Sigmoid colon (tissue), 7 donors: ENCODE measurements around the gene ZFHX3. TPM values are rescaled to one million over a fixed set of nuclear protein-coding genes. Genes with fewer than 3 reads are reported as not detected.
A peak's percentile ranks its signal among the peaks of the same experiment; 100 is the strongest.

Experiments
- DNase-seq: peaks from one replicate; pipeline ENCODE4 v3.0.0-alpha.2; 2019
- H3K27ac ChIP-seq, 4 donors: fragments of 200-600 bp; sonication (generic); one replicate each; pipeline ENCODE4 v1.5.1; 2016 to 2019; ENCODE audit warnings: mild to moderate bottlenecking in 1 of 4
- H3K27me3 ChIP-seq, 3 donors: fragments of 200-600 bp; sonication (generic); one replicate each; pipeline ENCODE4 v1.5.1; 2019; ENCODE audit warnings: mild to moderate bottlenecking in 1 of 3
- H3K36me3 ChIP-seq, 4 donors: fragments of 200-600 bp; sonication (generic); one replicate each; pipeline ENCODE4 v1.5.1; 2016 to 2019
- H3K4me1 ChIP-seq, 4 donors: fragments of 200-600 bp; sonication (generic); one replicate each; pipeline ENCODE4 v1.5.1; 2017 to 2019
- H3K4me3 ChIP-seq, 4 donors: fragments of 200-600 bp; sonication (generic); one replicate each; pipeline ENCODE4 v1.5.1; 2017 to 2019; ENCODE audit warnings: mild to moderate bottlenecking in 2 of 4, moderate library complexity in 1 of 4
- H3K9me3 ChIP-seq, 4 donors: fragments of 200-600 bp in 3 of 4; sonication (generic) in 3 of 4; one replicate each; pipeline versions ENCODE4 v1.5.1 to v1.6.1; 2013 to 2019
- EP300 ChIP-seq, 4 donors: sonication (generic); formaldehyde crosslinking; IDR thresholded peaks; one replicate each; pipeline ENCODE4 v1.6.1; 2017; ENCODE audit warnings: antibody characterized with exemption in 4 of 4
- POLR2A ChIP-seq, 2 donors: fragments of 450-650 bp; IDR thresholded peaks; one replicate each; pipeline ENCODE4 v1.6.1; 2016; ENCODE audit warnings: antibody characterized with exemption in 2 of 2, mild to moderate bottlenecking in 2 of 2, moderate library complexity in 2 of 2
- POLR2AphosphoS5 ChIP-seq, 4 donors: sonication (generic); formaldehyde crosslinking; IDR thresholded peaks; one replicate each; pipeline ENCODE4 v1.6.1; 2017; ENCODE audit warnings: antibody characterized with exemption in 4 of 4
- WGBS, 2 donors: extraction: QIAGEN DNeasy Blood & Tissue Kit; methylation state at CpG; one replicate each; pipeline ENCODE4 v1.1.7; 2013; 5-methylcytosine and 5-hydroxymethylcytosine counted together
- intact Hi-C: fragments of 100-400 bp; cut with DNase I; formaldehyde crosslinking; loops from one replicate; pipeline ENCODE4 v1.15.1; 2023
- polyA plus RNA-seq, 3 donors: library from polyadenylated mRNA; stranded (reverse); fragments of 200-250 nt; gene quantifications; one replicate each; pipeline ENCODE4 v1.2.3, GENCODE V29; 2013
- total RNA-seq, 4 donors: library from RNA; depleted of rRNA; stranded (reverse); fragments of >200 nt; gene quantifications; one replicate each; pipeline ENCODE4 v1.1.0, GENCODE V29; 2016
- TF ChIP-seq, protein P1 (sequence below), 4 experiments: fragments of 450-650 bp in 3 of 4; fragments of 200-600 bp in 1 of 4; IDR thresholded peaks; one replicate each; pipeline ENCODE4 v1.5.1; 2016 to 2019; ENCODE audit warnings: antibody characterized with exemption in 4 of 4, mild to moderate bottlenecking in 3 of 4, moderate library complexity in 2 of 4
- donor health status: healthy with polysubstance abuse.
- donor health status: Bipolar disorder and iron deficiency.
- donor health status: healthy.

The ZFHX3 gene
- total and polyA plus RNA-seq, 7 donors, result 0.69 to 38.8 (median 17.8) TPM

DNA sequence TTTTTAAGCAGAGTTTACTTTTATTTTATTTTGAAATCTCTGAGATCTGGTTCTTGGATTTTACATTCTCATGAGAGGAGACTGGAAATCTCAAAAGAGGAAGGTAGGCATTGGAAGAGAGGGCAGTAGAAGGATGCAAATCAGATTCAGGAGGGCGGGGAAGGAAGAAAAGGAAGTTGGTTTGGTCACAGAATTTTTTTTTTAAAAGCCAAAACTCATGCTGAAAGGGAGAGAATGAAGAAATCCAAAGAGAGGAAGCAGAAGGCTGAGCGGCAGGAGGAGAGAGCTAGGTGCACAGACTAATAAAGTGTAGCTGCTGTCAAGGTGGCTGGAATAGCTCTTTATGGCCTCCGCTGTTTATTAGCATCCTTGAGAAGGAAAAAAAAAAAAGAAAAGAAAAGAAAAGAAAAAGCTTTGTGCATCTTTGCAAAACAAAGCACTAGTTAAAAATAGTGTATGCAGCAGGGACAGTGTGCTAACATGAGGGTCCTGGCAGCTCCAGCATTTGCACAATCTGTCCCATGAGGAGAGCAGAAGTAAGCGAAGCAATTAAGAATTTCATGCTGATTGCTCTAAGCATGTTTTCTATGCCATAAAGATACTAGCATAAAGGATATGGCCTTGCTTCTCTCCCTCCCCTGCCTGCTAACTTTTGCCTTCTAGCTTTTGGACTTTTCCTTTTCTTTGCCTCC lies 194.2 kb downstream of the ZFHX3 start:
- H3K9me3 ChIP-seq, result no peaks in the 10 kb centered on the region
- H3K36me3 ChIP-seq, result no peaks in the 10 kb centered on the region
- no peak overlapping the region for H3K4me3 ChIP-seq
- no peaks in the 10 kb centered on the region for H3K27me3 ChIP-seq
- 62 to 87% methylated on average over 4 of the region's 4 CpGs for WGBS, 2 donors
- peaks cover 0 to 39% (median 31%) of the 10 kb centered on the region in 4 donors for H3K4me1 ChIP-seq
- DNase-seq, result no peak
- TF ChIP-seq POLR2AphosphoS5 (IDR thresholded peaks at IDR 0.05) (no peak), POLR2A (IDR thresholded peaks at IDR 0.05) (no peak), EP300 (IDR thresholded peaks at IDR 0.05) (no peak)
- TF ChIP-seq, protein P1, sequence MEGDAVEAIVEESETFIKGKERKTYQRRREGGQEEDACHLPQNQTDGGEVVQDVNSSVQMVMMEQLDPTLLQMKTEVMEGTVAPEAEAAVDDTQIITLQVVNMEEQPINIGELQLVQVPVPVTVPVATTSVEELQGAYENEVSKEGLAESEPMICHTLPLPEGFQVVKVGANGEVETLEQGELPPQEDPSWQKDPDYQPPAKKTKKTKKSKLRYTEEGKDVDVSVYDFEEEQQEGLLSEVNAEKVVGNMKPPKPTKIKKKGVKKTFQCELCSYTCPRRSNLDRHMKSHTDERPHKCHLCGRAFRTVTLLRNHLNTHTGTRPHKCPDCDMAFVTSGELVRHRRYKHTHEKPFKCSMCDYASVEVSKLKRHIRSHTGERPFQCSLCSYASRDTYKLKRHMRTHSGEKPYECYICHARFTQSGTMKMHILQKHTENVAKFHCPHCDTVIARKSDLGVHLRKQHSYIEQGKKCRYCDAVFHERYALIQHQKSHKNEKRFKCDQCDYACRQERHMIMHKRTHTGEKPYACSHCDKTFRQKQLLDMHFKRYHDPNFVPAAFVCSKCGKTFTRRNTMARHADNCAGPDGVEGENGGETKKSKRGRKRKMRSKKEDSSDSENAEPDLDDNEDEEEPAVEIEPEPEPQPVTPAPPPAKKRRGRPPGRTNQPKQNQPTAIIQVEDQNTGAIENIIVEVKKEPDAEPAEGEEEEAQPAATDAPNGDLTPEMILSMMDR (IDR thresholded peaks at IDR 0.05), result no peak
- intact Hi-C loops, result loop anchor here (5.0 kb wide), 1 partner anchor 64 kb away; no protein-coding TSS in a partner anchor
- H3K27ac ChIP-seq, result no peak overlapping the region

GRCh38 chr16:72852421-72852820 lies 195.5 kb downstream of the ZFHX3 start:
- Histone ChIP-seq H3K27me3 (no peaks in the 10 kb centered on the region), H3K27ac (peak overlapping the region in 1 of 4 donors; percentile 79), H3K9me3 (no peaks in the 10 kb centered on the region), H3K36me3 (no peaks in the 10 kb centered on the region), H3K4me3 (no peak overlapping the region), H3K4me1 (peaks cover 0 to 41% (median 33%) of the 10 kb centered on the region in 4 donors)
- WGBS, 2 donors, result 94 to 96% methylated on average over 1 of the region's 1 CpG
- no peak for DNase-seq
- intact Hi-C loops, result loop anchor here (5.0 kb wide), 1 partner anchor 65 kb away; no protein-coding TSS in a partner anchor
- TF ChIP-seq EP300 (IDR thresholded peaks at IDR 0.05) (no peak), POLR2A (IDR thresholded peaks at IDR 0.05) (no peak), POLR2AphosphoS5 (IDR thresholded peaks at IDR 0.05) (no peak)
- TF ChIP-seq, protein P1 (IDR thresholded peaks at IDR 0.05), result no peak

DNA sequence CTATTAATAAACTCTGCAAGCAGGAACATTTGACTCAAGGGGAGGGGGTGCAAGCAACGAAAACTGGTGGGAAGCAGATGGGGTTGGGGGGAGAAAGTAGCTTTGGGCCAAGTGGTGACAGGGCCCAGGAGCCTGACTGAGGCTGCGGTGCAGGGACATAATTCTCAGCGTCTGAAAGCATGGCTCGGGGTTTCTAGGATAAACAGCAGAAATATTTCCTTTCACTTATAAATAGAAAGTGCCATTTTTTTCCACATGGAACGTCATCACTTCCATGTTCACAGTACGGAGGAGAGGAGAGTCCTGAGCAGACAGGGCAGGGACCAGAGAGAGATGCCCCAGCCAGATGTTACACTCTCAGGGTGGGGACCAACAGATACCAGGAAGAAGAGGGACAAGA lies 197.1 kb downstream of the ZFHX3 start:
- Histone ChIP-seq H3K27ac (peak overlapping the region; percentile 40 to 79 (median 60)), H3K27me3 (no peaks in the 10 kb centered on the region), H3K36me3 (no peaks in the 10 kb centered on the region), H3K4me1 (peaks cover 0 to 54% (median 39%) of the 10 kb centered on the region in 4 donors), H3K9me3 (no peaks in the 10 kb centered on the region), H3K4me3 (no peak overlapping the region)
- no peak for DNase-seq
- intact Hi-C loops, result loop anchor here (5.0 kb wide), 1 partner anchor 66 kb away; no protein-coding TSS in a partner anchor
- TF ChIP-seq POLR2AphosphoS5 (IDR thresholded peaks at IDR 0.05), result peak in 2 of 4 donors; percentile 5 to 49
- no peak for TF ChIP-seq EP300 (IDR thresholded peaks at IDR 0.05)
- WGBS, 2 donors, result 73 to 83% methylated on average over 6 of the region's 6 CpGs

DNA sequence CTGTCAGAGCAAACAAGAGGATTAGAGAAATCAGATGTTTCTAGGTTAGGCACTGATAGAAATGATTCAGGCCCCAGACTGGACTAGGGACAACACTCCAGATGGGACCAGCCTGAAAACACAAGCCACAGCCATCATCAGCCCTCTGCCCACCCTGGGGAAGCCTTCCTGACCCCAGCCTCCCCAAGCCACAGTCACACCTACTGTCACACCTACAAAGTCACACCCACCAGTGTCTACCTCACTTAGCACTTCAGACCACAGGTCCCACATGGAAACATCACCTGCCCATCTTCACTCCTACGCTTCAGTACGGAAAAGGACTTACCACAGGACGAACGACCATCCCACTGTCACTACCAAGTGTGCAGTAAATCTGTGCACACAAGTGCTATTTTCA lies 197.9 kb downstream of the ZFHX3 start:
- WGBS, 2 donors, result 89 to 93% methylated on average over 4 of the region's 4 CpGs
- TF ChIP-seq, protein P1 (IDR thresholded peaks at IDR 0.05), result no peak
- TF ChIP-seq POLR2A (IDR thresholded peaks at IDR 0.05) (no peak), EP300 (IDR thresholded peaks at IDR 0.05) (no peak), POLR2AphosphoS5 (IDR thresholded peaks at IDR 0.05) (no peak)
- H3K4me3 ChIP-seq, result no peak overlapping the region
- DNase-seq, result no peak
- no peaks in the 10 kb centered on the region for H3K36me3 ChIP-seq
- no peaks in the 10 kb centered on the region for H3K27me3 ChIP-seq
- intact Hi-C loops, result loop anchor here (5.0 kb wide), 1 partner anchor 67 kb away; no protein-coding TSS in a partner anchor
- peaks cover 0 to 54% (median 39%) of the 10 kb centered on the region in 4 donors for H3K4me1 ChIP-seq
- H3K9me3 ChIP-seq, result no peaks in the 10 kb centered on the region
- H3K27ac ChIP-seq, result peak overlapping the region; percentile 40 to 79 (median 60)
